ENCODE measurements around the gene TIMM9.

TIMM9 gene, protein sequence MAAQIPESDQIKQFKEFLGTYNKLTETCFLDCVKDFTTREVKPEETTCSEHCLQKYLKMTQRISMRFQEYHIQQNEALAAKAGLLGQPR

DNA sequence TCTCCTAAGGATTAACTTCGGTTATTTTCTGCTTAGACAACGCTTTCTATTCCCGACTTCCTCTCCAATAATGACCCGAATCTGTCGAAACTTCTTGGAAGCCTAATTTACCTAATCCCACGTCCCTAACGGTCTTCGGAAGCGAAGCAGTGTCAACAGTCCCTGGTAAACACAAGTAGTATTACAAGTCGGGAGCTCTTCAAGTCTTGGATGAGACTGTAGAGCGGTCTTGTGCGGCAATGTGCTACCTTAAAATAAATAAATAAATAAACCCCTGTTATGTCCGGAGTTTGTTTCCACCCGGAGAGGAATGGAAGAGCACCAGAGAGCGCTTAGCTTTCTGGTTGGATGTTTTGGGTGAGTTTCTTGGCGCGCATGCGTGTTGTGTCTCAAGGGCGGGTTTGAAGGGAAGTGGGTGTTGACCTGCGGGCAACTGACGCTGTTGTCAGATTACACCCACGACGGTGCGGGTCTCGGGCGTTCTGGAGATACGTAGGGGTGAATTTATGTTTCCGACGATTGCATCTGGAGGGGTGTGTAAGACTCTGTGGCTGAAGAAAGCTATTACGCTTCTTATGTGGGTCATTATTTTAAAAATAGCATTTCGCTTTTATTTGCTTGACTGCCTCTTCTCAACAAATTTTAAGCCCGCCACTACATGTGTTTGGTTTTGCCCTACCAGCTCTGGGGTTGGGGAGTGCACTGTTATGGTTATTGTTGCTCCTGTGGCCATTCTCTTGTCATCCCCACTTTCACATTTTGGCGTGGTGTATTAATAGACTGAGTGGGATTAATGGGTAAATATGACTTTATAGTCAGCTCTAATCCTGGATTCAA, at the start of gene TIMM9, which contains the start of gene KIAA0586:
Gene TIMM9 (minus strand): TSS at position 251 of the 837 bp plus-strand sequence. CDS start 15,586 bp downstream, outside the sequence.
Gene KIAA0586 (plus strand): TSS at position 439 of the 837 bp plus-strand sequence. CDS start 546 bp downstream, outside the sequence.
- ATAC-seq, result peak; percentile 91
- no peak for TF ChIP-seq ZNF70 (CRISPR knock-in tag; IDR thresholded peaks at IDR 0.05)
- TF ChIP-seq ZNF565 (CRISPR knock-in tag; conservative IDR thresholded peaks at IDR 0.05; ENCODE audit: low read depth), result no peak
- 0 out of 2 replicates have a peak, but pooled peaks have one; percentile 80 for TF ChIP-seq POU6F1 (CRISPR knock-in tag; IDR thresholded peaks at IDR 0.05; ENCODE audit: borderline replicate concordance, low read depth)

DNA sequence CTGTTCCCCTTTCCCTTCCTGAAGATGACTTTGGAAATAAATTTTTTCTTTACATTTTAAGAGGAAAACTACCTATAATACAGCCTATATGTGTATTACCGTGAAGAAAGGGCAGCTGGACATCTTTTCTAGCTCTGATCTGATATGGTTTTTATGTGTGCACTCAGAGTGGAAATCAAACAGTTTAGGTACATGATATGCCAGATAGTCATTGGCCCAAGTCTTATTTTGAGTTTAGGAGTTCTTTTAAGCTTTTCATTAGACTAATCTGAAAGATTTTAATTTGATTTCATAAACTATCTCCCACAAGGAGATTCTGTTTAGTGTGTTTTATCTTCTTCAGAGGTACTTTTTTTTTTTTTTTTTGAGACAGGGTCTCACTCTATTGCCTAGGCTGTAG, 49.0 kb upstream of the TIMM9 start:
- ATAC-seq, result no peak
- TF ChIP-seq GLIS3 (CRISPR knock-in tag; IDR thresholded peaks at IDR 0.05), result no peak
- TF ChIP-seq ZNF70 (CRISPR knock-in tag; IDR thresholded peaks at IDR 0.05), result no peak
- no peak for TF ChIP-seq CSRNP3 (CRISPR knock-in tag; IDR thresholded peaks at IDR 0.05)
- no peak for TF ChIP-seq ARNTL (CRISPR knock-in tag; IDR thresholded peaks at IDR 0.05; ENCODE audit: borderline replicate concordance, low read depth)
- TF ChIP-seq OSR1 (CRISPR knock-in tag; IDR thresholded peaks at IDR 0.05), result no peak
- TF ChIP-seq BACH2 (CRISPR knock-in tag; IDR thresholded peaks at IDR 0.05; ENCODE audit: borderline replicate concordance), result no peak
- TF ChIP-seq TCF4 (CRISPR knock-in tag; IDR thresholded peaks at IDR 0.05; ENCODE audit: borderline replicate concordance), result no peak
- no peak for TF ChIP-seq RARB (CRISPR knock-in tag; IDR thresholded peaks at IDR 0.05)
- TF ChIP-seq ZFP3 (CRISPR knock-in tag; IDR thresholded peaks at IDR 0.05), result no peak
- TF ChIP-seq, protein P1, sequence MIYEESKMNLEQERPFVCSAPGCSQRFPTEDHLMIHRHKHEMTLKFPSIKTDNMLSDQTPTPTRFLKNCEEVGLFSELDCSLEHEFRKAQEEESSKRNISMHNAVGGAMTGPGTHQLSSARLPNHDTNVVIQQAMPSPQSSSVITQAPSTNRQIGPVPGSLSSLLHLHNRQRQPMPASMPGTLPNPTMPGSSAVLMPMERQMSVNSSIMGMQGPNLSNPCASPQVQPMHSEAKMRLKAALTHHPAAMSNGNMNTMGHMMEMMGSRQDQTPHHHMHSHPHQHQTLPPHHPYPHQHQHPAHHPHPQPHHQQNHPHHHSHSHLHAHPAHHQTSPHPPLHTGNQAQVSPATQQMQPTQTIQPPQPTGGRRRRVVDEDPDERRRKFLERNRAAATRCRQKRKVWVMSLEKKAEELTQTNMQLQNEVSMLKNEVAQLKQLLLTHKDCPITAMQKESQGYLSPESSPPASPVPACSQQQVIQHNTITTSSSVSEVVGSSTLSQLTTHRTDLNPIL (CRISPR knock-in tag; IDR thresholded peaks at IDR 0.05; ENCODE audit: low read depth), result no peak
- TF ChIP-seq CSDC2 (CRISPR knock-in tag; IDR thresholded peaks at IDR 0.05), result no peak
- no peak for TF ChIP-seq POU6F1 (CRISPR knock-in tag; IDR thresholded peaks at IDR 0.05; ENCODE audit: borderline replicate concordance, low read depth)
- no peak for TF ChIP-seq PPARA (CRISPR knock-in tag; IDR thresholded peaks at IDR 0.05; ENCODE audit: borderline replicate concordance)
- no peak for TF ChIP-seq ZNF8 (CRISPR knock-in tag; IDR thresholded peaks at IDR 0.05)
- TF ChIP-seq ZFP30 (CRISPR knock-in tag; IDR thresholded peaks at IDR 0.05), result no peak
- TF ChIP-seq TOX (CRISPR knock-in tag; IDR thresholded peaks at IDR 0.05; ENCODE audit: borderline replicate concordance), result no peak
- no peak for TF ChIP-seq PATZ1 (CRISPR knock-in tag; IDR thresholded peaks at IDR 0.05; ENCODE audit: borderline replicate concordance)
- TF ChIP-seq ISL1 (CRISPR knock-in tag; IDR thresholded peaks at IDR 0.05), result no peak
- TF ChIP-seq, protein P2, sequence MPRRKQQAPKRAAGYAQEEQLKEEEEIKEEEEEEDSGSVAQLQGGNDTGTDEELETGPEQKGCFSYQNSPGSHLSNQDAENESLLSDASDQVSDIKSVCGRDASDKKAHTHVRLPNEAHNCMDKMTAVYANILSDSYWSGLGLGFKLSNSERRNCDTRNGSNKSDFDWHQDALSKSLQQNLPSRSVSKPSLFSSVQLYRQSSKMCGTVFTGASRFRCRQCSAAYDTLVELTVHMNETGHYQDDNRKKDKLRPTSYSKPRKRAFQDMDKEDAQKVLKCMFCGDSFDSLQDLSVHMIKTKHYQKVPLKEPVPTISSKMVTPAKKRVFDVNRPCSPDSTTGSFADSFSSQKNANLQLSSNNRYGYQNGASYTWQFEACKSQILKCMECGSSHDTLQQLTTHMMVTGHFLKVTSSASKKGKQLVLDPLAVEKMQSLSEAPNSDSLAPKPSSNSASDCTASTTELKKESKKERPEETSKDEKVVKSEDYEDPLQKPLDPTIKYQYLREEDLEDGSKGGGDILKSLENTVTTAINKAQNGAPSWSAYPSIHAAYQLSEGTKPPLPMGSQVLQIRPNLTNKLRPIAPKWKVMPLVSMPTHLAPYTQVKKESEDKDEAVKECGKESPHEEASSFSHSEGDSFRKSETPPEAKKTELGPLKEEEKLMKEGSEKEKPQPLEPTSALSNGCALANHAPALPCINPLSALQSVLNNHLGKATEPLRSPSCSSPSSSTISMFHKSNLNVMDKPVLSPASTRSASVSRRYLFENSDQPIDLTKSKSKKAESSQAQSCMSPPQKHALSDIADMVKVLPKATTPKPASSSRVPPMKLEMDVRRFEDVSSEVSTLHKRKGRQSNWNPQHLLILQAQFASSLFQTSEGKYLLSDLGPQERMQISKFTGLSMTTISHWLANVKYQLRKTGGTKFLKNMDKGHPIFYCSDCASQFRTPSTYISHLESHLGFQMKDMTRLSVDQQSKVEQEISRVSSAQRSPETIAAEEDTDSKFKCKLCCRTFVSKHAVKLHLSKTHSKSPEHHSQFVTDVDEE (CRISPR knock-in tag; IDR thresholded peaks at IDR 0.05), result no peak
- no peak for TF ChIP-seq SNAI2 (CRISPR knock-in tag; IDR thresholded peaks at IDR 0.05)

All from SK-N-SH treated with all-trans-retinoic acid at 6 μM for 48 hours (cell line).